SU-DHL-6 (cell line): ENCODE measurements around the gene SCAMP2.

Experiments
- CTCF ChIP-seq: fragments of 200-600 bp; sonication (generic); IDR thresholded peaks from one replicate; pipeline ENCODE4 v1.5.1; 2017; ENCODE audit warnings: antibody characterized with exemption, mild to moderate bottlenecking, low read length, moderate library complexity; ENCODE audit not compliant: insufficient read depth, poor library complexity, severe bottlenecking
- EZH2phosphoT487 ChIP-seq: fragments of 200-600 bp; sonication (generic), shearing (Covaris generic); conservative IDR thresholded peaks from 2 replicates; pipeline ENCODE4 v1.6.1; 2018; ENCODE audit warnings: mild to moderate bottlenecking, antibody characterized with exemption, low read length, moderate library complexity, mixed read lengths

- TF ChIP-seq CTCF (no peak), EZH2phosphoT487 (no peak)
These were observed 43.7 kb downstream of the SCAMP2 start for GRCh38 chr15:74829486-74829885.
